Smooth muscle cell of trachea (primary cell): ENCODE measurements around the gene IRF9. TPM values are rescaled to one million over a fixed set of nuclear protein-coding genes. Genes with fewer than 3 reads are reported as not detected.

Experiments used
- total RNA-seq: library from RNA; depleted of rRNA; stranded (reverse); fragments of >200 nt; gene quantifications from 2 replicates; pipeline ENCODE4 v1.2.1, GENCODE V29; 2014

The IRF9 gene
- total RNA-seq, 1 donor from 2014 or later, result 104 TPM

Other genes starting within 250 kb of the IRF9 start
- 47.6 and 55.0 TPM in 2 replicates for gene DHRS4, start 207.5 kb upstream of the IRF9 start, total RNA-seq
- gene DHRS4L2, start 172.3 kb upstream of the IRF9 start, total RNA-seq, result 18.5 and 25.0 TPM in 2 replicates
- gene CARMIL3, start 109.3 kb upstream of the IRF9 start, total RNA-seq, result 0.15 and 0.33 TPM in 2 replicates
- gene CPNE6, start 89.7 kb upstream of the IRF9 start, total RNA-seq, result not detected in 2 replicates
- gene PCK2, start 67.0 kb upstream of the IRF9 start, total RNA-seq, result 25.0 and 35.4 TPM in 2 replicates
- gene DCAF11, start 46.5 kb upstream of the IRF9 start, total RNA-seq, result 69.5 and 88.2 TPM in 2 replicates
- gene NRL, start 46.3 kb upstream of the IRF9 start, total RNA-seq, result 0.83 and 0.87 TPM in 2 replicates
- gene FITM1, start 30.6 kb upstream of the IRF9 start, total RNA-seq, result 0.33 and 0.44 TPM in 2 replicates
- gene PSME1, start 25.1 kb upstream of the IRF9 start, total RNA-seq, result 132 and 143 TPM in 2 replicates
- 11.1 and 25.2 TPM in 2 replicates for gene EMC9, start 19.7 kb upstream of the IRF9 start, total RNA-seq
- gene PSME2, start 14.7 kb upstream of the IRF9 start, total RNA-seq, result 87.2 and 117 TPM in 2 replicates
- 35.5 and 57.9 TPM in 2 replicates for gene RNF31, start 13.8 kb upstream of the IRF9 start, total RNA-seq
- 1.8 and 2.3 TPM in 2 replicates for gene REC8, start 10.8 kb downstream of the IRF9 start, total RNA-seq
- 39.4 and 47.6 TPM in 2 replicates for gene IPO4, start 27.6 kb downstream of the IRF9 start, total RNA-seq
- 87.0 and 90.6 TPM in 2 replicates for gene TM9SF1, start 34.2 kb downstream of the IRF9 start, total RNA-seq
- not detected in 2 replicates for gene TSSK4, start 44.4 kb downstream of the IRF9 start, total RNA-seq
- 27.6 and 44.5 TPM in 2 replicates for gene CHMP4A, start 52.2 kb downstream of the IRF9 start, total RNA-seq
- gene MDP1, start 54.8 kb downstream of the IRF9 start, total RNA-seq, result 11.1 and 25.5 TPM in 2 replicates
- 143 and 203 TPM in 2 replicates for gene NEDD8, start 71.1 kb downstream of the IRF9 start, total RNA-seq
- gene GMPR2, start 71.7 kb downstream of the IRF9 start, total RNA-seq, result 94.2 and 119 TPM in 2 replicates
- 68.9 and 83.2 TPM in 2 replicates for gene TINF2, start 81.4 kb downstream of the IRF9 start, total RNA-seq
- 0.83 and 1.5 TPM in 2 replicates for gene TGM1, start 101.9 kb downstream of the IRF9 start, total RNA-seq
- gene RABGGTA, start 110.3 kb downstream of the IRF9 start, total RNA-seq, result 23.3 and 31.6 TPM in 2 replicates
- gene DHRS1, start 138.5 kb downstream of the IRF9 start, total RNA-seq, result 19.8 and 22.1 TPM in 2 replicates
- gene NOP9, start 138.6 kb downstream of the IRF9 start, total RNA-seq, result 19.3 and 25.1 TPM in 2 replicates
- 1.5 and 2.6 TPM in 2 replicates for gene CIDEB, start 146.7 kb downstream of the IRF9 start, total RNA-seq
- 3.8 and 4.6 TPM in 2 replicates for gene LTB4R2, start 148.9 kb downstream of the IRF9 start, total RNA-seq
- gene LTB4R, start 150.2 kb downstream of the IRF9 start, total RNA-seq, result 0.87 and 4.1 TPM in 2 replicates
- gene ADCY4, start 173.8 kb downstream of the IRF9 start, total RNA-seq, result 9.6 and 11.7 TPM in 2 replicates
- 2.9 and 6.8 TPM in 2 replicates for gene RIPK3, start 178.7 kb downstream of the IRF9 start, total RNA-seq
- 108 and 149 TPM in 2 replicates for gene NFATC4, start 206.9 kb downstream of the IRF9 start, total RNA-seq
- 20.4 and 42.7 TPM in 2 replicates for gene NYNRIN, start 237.7 kb downstream of the IRF9 start, total RNA-seq